Effector memory CD4-positive, alpha-beta T cell (primary cell): ENCODE data around the gene SOBP.

Experiments used
- DNase-seq, 3 donors: peaks; one replicate each; pipeline ENCODE4 v3.0.0-alpha.2; 2020
- H3K27ac ChIP-seq: 2 replicates; pipeline ENCODE4 v1.7.0; 2013; ENCODE audit warnings: mild to moderate bottlenecking, low read length, moderate library complexity; ENCODE audit not compliant: insufficient read depth, poor library complexity, severe bottlenecking
- H3K27me3 ChIP-seq: replicated peaks from 2 replicates; pipeline ENCODE4 v1.7.0; 2013; ENCODE audit warnings: mild to moderate bottlenecking, low read length; ENCODE audit not compliant: insufficient read depth, control insufficient read depth, poor library complexity, severe bottlenecking
- H3K36me3 ChIP-seq: 2 replicates; pipeline ENCODE4 v1.7.0; 2013; ENCODE audit warnings: mild to moderate bottlenecking, low read length, moderate library complexity; ENCODE audit not compliant: control insufficient read depth, insufficient read depth
- H3K4me1 ChIP-seq: 2 replicates; pipeline ENCODE4 v1.7.0; 2013; ENCODE audit warnings: low read length, mild to moderate bottlenecking; ENCODE audit not compliant: control insufficient read depth, insufficient read depth, poor library complexity, severe bottlenecking
- H3K4me3 ChIP-seq: 2 replicates; pipeline ENCODE4 v1.7.0; 2013; ENCODE audit warnings: low read length, low read depth, mild to moderate bottlenecking; ENCODE audit not compliant: insufficient read depth, poor library complexity, severe bottlenecking
- H3K9me3 ChIP-seq: 2 replicates; pipeline ENCODE4 v1.7.0; 2013; ENCODE audit warnings: mild to moderate bottlenecking, low read length, moderate library complexity; ENCODE audit not compliant: control insufficient read depth

The SOBP gene

GRCh38 chr6:107660839-107661238 is 170.9 kb downstream of the SOBP start:
- peaks cover 14% of the 10 kb centered on the region for H3K4me1 ChIP-seq
- H3K27me3 ChIP-seq, result no peaks in the 10 kb centered on the region
- no peak overlapping the region for H3K27ac ChIP-seq
- DNase-seq, result no peak
- no peaks in the 10 kb centered on the region for H3K9me3 ChIP-seq
- H3K36me3 ChIP-seq, result no peaks in the 10 kb centered on the region
- no peak overlapping the region for H3K4me3 ChIP-seq

DNA sequence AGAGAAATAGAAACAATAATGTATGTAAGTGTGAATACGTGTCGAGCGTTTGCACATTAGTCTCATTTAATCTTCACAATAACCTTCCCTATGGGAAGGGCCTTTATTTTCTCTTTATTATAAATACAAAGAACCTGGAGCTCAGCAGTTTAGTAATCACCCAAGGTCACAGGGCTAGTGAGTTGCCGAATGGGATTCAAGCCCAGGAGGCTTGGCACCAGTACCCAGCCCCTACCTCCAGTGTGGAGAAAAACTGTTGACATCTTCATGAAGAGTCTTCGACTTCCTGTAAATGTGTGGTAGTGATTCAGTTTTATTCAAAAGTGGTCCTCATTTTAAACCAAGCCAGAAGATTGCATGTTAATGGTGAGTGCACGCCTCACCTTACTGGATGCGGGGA is 171.4 kb downstream of the SOBP start:
- Histone ChIP-seq H3K4me3 (no peak overlapping the region), H3K27ac (no peak overlapping the region), H3K36me3 (no peaks in the 10 kb centered on the region), H3K4me1 (peaks cover 14% of the 10 kb centered on the region), H3K9me3 (no peaks in the 10 kb centered on the region), H3K27me3 (no peaks in the 10 kb centered on the region)
- DNase-seq, result no peak

DNA sequence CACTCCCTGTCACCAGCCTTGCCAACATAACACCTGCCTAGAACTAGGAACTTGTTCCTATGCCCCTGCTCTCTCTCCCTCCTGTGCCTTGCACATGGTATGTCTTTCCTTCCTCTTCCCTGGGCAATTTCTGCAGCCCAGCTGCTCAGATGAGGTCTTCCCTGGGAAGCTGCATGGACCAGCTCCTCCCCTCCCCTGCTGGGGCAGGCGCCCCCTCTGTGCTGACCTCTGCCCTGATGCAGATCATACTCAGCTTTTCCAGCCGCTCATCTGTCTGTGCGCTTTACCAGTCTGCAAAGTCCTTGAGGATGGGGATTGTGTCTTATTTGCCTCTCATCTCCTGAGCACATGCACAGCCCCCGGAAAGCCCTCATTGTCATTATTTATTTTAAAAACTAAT is 172.4 kb downstream of the SOBP start:
- Histone ChIP-seq H3K36me3 (no peaks in the 10 kb centered on the region), H3K9me3 (no peaks in the 10 kb centered on the region), H3K27me3 (no peaks in the 10 kb centered on the region), H3K4me3 (no peak overlapping the region), H3K4me1 (peaks cover 12% of the 10 kb centered on the region), H3K27ac (no peak overlapping the region)
- DNase-seq, result no peak

GRCh38 chr6:107663308-107663707 is 173.4 kb downstream of the SOBP start:
- no peak for DNase-seq
- no peak overlapping the region for H3K27ac ChIP-seq
- H3K36me3 ChIP-seq, result no peaks in the 10 kb centered on the region
- H3K9me3 ChIP-seq, result no peaks in the 10 kb centered on the region
- H3K4me3 ChIP-seq, result no peak overlapping the region
- no peaks in the 10 kb centered on the region for H3K27me3 ChIP-seq
- H3K4me1 ChIP-seq, result peaks cover 2% of the 10 kb centered on the region

- Histone ChIP-seq H3K27ac (no peak overlapping the region), H3K4me1 (no peaks in the 10 kb centered on the region)
These were observed 175.5 kb downstream of the SOBP start for GRCh38 chr6:107665382-107665781.

DNA sequence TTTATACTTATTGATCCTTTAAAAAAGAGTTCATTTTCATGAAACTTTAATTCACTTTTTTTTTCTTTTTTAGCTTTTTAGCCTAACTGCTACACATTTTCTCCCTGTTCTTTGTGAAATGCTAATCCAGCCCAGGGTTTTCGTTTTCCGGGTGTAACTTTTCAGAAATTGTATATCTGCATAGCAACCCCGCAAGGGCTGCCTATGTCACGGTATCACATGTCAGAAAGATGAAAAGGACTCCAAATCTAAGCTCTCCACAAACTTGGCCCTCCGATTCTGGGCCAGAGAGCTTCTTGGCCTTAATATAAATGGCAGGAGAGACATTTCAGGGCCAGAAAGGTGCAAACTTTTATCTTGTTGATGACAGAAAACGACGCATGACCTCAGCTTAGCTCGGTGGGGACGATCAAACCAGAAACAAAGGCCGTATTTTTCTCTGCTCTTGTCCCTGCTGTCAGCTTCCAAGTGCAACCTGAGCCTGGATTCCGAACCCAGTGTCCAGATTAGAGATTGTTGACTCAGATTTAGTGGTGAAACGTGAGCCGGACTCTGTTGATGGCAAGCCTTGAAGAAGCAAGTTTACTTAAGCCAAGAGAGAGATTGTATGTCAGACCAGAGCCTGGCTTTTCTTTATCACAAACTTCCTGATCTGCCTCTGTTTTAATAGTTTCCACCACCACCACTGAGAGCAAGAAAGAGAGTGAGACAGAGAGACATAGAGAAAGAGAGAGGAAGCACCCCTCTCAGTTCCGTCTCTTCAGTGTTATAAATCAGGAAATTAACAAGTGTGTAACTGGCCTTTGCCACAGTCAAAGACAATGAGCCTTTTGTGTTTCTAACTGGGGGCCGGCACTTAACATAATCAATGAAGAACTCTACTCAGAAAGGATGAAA is 176.4 kb downstream of the SOBP start:
- Histone ChIP-seq H3K27me3 (no peaks in the 10 kb centered on the region), H3K4me1 (peaks cover 3% of the 10 kb centered on the region), H3K4me3 (no peak overlapping the region), H3K9me3 (no peaks in the 10 kb centered on the region), H3K27ac (no peak overlapping the region), H3K36me3 (no peaks in the 10 kb centered on the region)
- no peak for DNase-seq

More at GRCh38 chr6:107665382-107665781, 175.5 kb downstream of the SOBP start:
- no peaks in the 10 kb centered on the region for H3K36me3 ChIP-seq
- no peaks in the 10 kb centered on the region for H3K9me3 ChIP-seq
- no peaks in the 10 kb centered on the region for H3K27me3 ChIP-seq
- no peak for DNase-seq
- H3K4me3 ChIP-seq, result no peak overlapping the region

DNA sequence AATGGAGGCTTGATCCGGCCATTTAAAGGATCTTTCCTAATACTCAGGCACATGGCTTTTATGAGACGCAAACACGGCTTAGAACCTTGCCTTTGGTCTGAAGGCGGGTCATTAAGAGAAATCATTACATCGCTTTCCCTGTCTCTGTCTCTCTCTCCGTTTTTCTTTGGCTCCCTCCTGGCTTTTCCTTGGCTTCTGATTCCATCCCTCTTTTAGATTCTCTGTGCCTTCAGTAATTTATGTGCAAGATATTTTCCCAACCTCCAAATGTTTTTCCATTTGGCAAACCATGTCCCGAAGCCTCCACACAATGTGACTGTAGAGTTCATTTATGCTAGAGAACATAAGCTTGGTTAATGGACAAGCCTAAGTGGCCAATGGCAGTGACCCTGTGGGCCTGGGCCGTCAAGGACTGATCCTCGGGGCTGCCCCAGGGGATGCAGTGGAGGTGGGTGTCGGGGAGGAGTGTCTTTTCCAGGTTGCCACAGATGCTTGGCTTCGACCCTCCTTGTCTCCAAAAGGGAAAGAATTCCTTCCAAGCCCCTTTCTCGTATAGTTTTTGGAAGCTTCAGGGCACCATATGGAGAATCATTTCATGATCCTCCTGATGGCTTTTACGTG is 177.2 kb downstream of the SOBP start:
- Histone ChIP-seq H3K9me3 (no peaks in the 10 kb centered on the region), H3K27ac (no peak overlapping the region)
- DNase-seq, result no peak

DNA sequence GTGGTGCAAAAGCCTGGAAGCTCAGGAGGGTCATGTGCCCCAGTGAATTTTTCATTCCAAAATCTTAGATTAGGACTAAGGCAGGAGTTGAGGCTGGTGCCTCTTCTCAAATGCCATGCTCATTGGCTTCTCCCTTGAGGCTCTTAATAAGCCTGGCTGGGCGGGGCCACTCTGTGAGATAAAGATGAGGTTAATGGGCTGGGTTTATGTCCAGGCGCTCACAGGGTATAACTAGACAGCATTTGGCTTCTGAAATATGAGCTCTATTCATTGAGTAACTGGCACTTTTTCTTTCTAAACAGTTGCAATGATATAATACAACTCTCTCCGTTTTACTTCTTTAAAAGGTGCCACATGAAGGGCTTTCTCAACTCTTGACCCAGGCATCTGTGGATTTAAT is 177.9 kb downstream of the SOBP start:
- Histone ChIP-seq H3K36me3 (no peaks in the 10 kb centered on the region), H3K4me3 (no peak overlapping the region), H3K27me3 (no peaks in the 10 kb centered on the region), H3K4me1 (peaks cover 3% of the 10 kb centered on the region), H3K9me3 (no peaks in the 10 kb centered on the region), H3K27ac (no peak overlapping the region)
- no peak for DNase-seq

More for the DNA sequence above, 177.2 kb downstream of the SOBP start:
- peaks cover 3% of the 10 kb centered on the region for H3K4me1 ChIP-seq
- H3K4me3 ChIP-seq, result no peak overlapping the region
- H3K27me3 ChIP-seq, result no peaks in the 10 kb centered on the region
- H3K36me3 ChIP-seq, result no peaks in the 10 kb centered on the region

DNA sequence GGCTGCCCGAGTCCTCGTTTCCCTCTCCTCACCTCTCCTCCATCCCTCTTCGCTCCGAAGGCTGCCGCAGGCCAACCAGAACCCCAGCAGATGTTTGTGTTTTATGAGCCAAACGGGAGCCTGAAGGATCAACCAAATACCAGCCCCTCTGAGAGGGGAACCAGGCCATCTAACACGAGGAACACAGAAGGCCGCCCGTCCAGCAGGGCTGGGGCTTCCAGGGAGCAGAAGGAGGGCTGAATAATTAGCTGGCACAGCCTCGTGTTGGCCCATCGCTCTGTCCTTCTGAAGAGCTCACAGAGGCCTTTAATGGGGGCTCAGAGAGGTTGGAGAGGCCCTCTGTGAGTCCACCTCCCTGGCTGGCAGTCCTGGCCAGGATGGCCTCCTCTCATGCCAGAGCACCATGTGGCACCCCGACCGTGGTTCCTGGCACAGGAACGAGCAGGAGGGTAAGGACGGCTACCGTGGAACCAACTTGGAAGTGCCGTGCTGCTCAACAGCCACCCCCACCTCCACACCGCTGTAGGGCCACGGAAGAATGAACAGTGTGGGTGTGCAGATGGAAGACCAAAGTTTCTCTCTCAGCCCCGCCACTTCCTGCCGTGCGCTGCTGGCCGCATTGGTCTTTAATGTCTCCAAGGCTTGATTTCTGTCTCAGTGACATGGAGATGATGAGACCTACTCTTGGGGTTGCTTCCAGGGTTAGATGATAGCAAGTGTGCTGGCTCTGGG is 179.0 kb downstream of the SOBP start:
- H3K27me3 ChIP-seq, result no peaks in the 10 kb centered on the region
- no peaks in the 10 kb centered on the region for H3K9me3 ChIP-seq
- H3K4me1 ChIP-seq, result peaks cover 3% of the 10 kb centered on the region
- H3K36me3 ChIP-seq, result no peaks in the 10 kb centered on the region
- no peak overlapping the region for H3K27ac ChIP-seq
- DNase-seq, result no peak
- no peak overlapping the region for H3K4me3 ChIP-seq

DNA sequence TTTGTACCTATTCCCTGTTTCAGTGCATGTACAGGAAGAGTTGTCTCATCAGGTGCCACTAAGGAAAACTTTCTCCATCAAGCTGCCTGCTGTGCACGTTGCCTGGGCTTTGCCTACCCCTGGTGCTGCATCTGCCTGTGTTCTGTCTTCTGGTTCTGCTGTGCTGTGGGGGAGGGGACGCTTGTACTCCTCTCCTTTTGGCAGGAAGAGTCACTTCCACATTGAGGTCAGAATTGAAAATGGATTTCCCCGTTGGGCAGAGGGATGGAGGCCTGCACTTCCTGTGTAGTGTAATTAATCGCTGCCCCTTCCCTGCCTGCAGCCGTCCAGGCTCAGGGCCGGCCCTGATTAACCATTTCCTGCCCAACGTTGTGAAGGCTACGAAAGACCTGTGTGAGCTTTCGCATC is 180.9 kb downstream of the SOBP start:
- no peak for DNase-seq
- H3K27me3 ChIP-seq, result no peaks in the 10 kb centered on the region
- no peak overlapping the region for H3K4me3 ChIP-seq
- no peak overlapping the region for H3K27ac ChIP-seq
- H3K4me1 ChIP-seq, result peaks cover 3% of the 10 kb centered on the region
- no peaks in the 10 kb centered on the region for H3K36me3 ChIP-seq
- no peaks in the 10 kb centered on the region for H3K9me3 ChIP-seq
